ENCODE measurements around the gene NEDD4.

Gene NEDD4

DNA sequence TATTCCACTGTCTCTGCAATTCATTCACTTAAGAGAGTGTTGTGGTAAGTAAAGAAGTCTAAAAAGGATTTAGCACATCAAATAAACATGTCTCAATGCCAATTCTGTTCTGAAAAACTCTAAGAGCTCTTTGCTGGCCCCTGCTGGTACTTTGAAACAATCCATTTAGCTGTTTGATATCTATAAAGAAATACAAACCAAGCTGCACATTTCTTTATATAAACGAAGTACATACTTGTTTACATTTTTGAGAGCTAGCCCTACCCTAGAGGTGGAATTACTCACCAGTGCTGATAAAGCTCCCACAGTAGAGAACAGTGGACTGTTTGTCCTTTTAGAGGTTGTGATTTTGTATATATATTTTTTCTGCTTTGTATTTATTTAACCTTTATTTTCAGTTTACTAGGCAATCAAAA, 75.5 kb downstream of the NEDD4 start:
- TF ChIP-seq GATA2 (IDR thresholded peaks at IDR 0.05; ENCODE audit: low read depth, low read length) (no peak), GATA3 (IDR thresholded peaks at IDR 0.05; ENCODE audit: low read depth, low read length) (no peak)

DNA sequence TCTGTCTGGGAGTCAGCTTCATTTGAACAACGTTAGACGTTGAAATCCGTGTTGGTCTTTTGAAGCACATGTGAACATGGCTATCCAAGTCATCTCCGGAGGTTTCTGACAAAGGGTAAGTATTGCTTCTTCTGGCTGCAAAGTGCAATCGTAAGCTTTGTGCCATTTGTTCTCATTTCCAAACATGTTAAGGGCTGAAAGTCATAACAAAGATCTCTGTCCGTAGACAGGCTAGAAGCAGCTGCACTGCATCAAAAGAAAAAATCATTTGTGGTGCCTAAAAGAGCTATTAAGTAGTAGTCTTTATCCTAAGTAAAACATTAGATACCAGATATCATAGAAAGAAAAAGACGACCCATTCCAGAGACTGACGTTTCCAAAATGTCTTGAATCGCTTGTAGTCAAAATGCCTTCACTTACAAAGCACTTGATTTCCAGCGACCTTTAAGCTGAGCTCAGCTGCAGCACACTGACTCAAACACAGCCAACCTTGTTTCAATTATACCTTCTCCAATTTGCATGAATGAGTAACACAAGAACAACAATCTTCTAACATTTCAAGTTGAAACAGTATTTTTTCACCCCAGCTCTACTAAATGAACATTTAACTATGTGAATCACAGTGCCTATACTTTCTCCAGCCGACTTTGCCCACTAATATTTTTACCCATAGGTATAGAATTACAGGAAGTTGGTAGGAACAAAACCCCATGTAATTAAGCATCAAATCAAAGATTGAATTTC, 76.6 kb downstream of the NEDD4 start:
- no peak for TF ChIP-seq GATA2 (IDR thresholded peaks at IDR 0.05; ENCODE audit: low read depth, low read length)
- no peak for TF ChIP-seq GATA3 (IDR thresholded peaks at IDR 0.05; ENCODE audit: low read depth, low read length)

DNA sequence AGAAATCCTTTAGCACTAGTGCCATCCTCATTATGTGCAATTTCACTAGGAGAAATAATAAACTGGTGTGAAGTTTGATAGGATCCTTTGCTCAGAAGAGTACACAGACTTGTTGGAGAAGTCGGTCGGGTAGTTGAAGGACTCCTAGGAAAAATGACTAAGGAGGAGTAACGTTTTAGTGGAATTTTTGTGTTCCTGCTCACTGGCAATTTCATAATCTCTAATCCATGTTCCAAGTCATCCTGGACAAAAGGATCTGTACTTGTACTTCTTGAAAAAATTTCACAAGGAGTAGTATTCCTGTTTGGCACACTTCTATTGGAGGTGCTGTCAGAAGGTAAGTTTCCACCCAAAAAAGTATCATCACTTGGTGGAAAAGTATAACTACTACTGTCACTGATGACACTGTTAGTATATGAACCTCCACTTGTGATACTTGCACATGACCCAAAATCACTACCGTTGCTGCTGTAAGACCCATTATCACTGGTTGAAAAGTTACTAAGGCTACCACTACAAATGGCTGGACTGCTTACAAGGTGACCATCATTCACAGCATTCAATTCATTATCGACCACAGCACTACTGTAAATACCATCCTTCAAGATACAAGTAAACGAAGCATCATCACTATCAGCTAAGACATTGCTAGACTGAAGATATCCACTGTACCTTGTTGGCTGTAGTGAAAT, 77.4 kb downstream of the NEDD4 start:
- TF ChIP-seq GATA3 (IDR thresholded peaks at IDR 0.05; ENCODE audit: low read depth, low read length) (no peak), GATA2 (IDR thresholded peaks at IDR 0.05; ENCODE audit: low read depth, low read length) (no peak)

DNA sequence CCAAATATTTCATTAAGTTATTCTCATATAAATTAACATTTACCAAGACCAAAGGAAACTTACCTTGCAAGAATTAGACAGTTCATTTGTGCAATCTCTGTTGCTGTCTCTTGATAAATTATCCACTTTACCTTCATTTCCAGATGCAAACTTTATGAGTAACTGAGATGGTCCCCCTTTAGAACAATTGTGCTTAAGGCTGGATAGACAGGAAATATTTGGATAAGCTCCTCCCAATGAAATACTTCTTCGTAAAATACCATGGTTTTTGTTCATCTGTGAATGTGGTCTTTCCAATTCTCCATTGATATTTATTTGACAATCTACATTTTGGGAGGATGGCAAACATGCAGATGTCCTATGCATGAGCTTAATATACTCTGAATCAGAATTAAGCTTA, 78.2 kb downstream of the NEDD4 start:
- TF ChIP-seq GATA2 (IDR thresholded peaks at IDR 0.05; ENCODE audit: low read depth, low read length) (no peak), GATA3 (IDR thresholded peaks at IDR 0.05; ENCODE audit: low read depth, low read length) (no peak)

DNA sequence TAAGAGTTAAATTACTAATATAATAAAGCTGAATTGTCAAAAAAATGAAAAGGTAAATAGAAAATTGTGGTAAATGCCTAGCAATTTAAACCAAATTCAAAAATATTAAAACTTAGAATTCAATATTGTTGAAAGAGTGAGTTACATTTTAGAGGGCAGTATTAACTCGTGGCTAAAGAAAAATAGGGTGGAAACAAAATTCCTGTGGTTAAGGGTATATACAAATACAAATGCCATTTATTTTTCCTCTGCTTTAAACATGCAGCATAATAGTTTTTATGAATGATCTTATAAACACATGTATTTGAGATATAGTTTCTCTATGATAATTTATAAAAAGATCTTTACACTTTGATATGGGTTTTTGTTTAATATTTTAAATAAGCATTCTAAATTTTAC, 79.0 kb downstream of the NEDD4 start:
- TF ChIP-seq GATA3 (IDR thresholded peaks at IDR 0.05; ENCODE audit: low read depth, low read length) (no peak), GATA2 (IDR thresholded peaks at IDR 0.05; ENCODE audit: low read depth, low read length) (no peak)

DNA sequence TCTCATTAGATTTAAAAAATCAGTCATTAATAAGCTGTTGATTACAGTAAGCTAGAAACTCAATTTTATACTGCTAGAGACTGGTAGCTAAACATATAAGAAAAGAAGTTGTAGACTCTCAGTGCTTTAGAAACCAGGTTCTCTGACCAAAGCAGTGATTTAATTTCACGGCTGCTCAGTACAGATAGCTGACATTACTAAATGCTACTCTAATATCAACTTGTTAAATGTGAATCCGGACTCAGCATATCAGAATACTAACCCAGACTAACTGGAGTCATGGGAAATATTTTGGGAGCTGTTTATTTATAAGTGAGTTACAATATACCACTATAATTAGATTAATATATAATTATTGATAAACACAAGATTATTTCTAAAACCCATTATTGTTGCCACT, 80.4 kb downstream of the NEDD4 start:
- TF ChIP-seq GATA2 (IDR thresholded peaks at IDR 0.05; ENCODE audit: low read depth, low read length): no peak
- no peak for TF ChIP-seq GATA3 (IDR thresholded peaks at IDR 0.05; ENCODE audit: low read depth, low read length)

DNA sequence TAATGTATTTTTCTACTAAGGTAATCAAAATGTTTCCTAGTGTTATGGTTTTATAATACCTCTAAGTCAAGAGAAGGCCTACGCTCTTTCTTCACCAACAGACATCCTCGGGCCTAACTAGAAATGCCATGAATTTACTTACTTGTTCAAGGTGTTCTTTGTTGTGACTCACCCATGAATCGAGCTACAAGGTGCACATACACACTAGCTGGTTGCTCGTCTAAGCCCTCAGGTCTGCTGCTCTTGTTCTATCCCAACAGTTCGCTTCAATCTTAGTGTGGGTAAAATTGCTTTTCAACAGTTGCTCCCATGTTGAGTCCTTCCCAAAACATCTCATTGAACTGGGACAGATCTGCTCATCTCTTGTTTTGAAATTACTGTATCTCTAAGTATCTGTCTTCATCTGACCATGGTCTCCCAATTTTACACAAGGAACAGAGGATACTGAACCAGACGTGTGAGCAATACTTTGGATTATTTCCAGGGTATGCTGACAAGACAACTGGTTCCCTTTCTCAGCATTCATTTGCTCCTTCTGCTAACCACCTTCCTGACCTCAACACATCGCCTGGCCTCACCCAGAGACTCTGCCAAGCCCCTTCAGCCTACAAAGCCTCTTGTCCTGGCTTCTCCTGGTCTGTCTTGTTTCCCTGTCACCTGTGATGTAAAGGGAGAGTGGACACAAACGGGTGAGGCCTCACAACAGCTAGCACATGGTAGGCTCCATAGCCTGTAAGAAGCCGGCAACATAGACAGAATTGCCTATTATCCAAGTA, 84.2 kb downstream of the NEDD4 start:
- TF ChIP-seq GATA3 (IDR thresholded peaks at IDR 0.05; ENCODE audit: low read depth, low read length): no peak
- no peak for TF ChIP-seq GATA2 (IDR thresholded peaks at IDR 0.05; ENCODE audit: low read depth, low read length)

DNA sequence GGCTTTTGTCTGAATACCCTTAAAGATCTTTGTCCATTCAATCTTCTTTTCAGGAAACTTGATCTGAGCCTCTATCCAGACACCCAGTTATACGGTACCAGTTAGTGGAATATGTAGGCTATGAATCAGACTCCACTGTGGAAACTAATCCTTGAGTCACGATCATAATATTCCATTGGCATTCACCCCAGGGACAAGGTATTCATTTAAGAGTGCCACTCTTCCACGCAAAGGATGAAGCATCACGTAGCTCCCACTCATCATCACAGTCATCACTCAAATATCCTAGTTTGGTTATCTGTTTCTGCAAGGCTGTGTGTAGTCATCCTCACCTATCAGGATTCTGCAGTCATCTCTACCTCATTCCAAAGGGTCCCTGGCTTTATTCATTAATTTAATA, 85.6 kb downstream of the NEDD4 start:
- TF ChIP-seq GATA3 (IDR thresholded peaks at IDR 0.05; ENCODE audit: low read depth, low read length): no peak

DNA sequence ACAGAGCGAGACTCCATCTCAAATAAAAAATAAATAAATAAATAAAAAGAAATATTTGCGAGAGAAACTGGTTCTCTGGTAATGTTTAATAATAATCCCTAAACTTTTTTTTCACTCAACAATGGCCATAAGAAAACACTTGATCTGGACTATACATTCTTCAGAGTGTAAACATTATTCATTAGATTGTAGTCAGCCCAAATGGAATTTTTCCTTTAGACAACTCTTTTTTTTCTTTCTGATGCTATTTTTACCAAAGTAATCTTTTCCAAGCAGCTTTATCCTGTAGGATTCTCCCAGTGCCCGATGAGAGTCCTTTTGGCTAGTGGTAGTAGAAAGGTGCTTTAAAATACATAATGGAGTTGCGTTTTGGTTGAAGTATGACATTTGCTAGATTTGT, 90.4 kb downstream of the NEDD4 start:
- TF ChIP-seq GATA2 (IDR thresholded peaks at IDR 0.05; ENCODE audit: low read depth, low read length): no peak
- no peak for TF ChIP-seq GATA3 (IDR thresholded peaks at IDR 0.05; ENCODE audit: low read depth, low read length)

DNA sequence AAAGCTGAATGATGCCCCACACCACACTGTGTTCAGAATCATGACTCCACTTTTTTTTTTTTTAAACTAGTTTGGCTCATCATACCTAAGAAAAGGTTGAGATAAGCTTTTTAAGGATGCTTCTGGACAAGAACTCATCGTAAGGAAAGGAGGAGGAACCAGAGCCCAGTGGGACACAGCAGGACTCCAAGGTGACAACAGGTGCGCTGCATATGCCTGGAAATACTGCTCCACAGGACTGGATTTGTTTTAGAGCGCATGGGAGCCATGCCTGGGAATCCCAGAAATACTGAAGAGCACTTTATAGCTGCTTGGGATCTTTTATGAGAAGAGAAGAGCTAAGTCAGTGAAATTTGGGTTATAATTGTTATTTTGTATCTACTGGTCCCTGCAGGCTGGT, 93.4 kb downstream of the NEDD4 start:
- TF ChIP-seq GATA2 (IDR thresholded peaks at IDR 0.05; ENCODE audit: low read depth, low read length): no peak
- TF ChIP-seq GATA3 (IDR thresholded peaks at IDR 0.05; ENCODE audit: low read depth, low read length): no peak

DNA sequence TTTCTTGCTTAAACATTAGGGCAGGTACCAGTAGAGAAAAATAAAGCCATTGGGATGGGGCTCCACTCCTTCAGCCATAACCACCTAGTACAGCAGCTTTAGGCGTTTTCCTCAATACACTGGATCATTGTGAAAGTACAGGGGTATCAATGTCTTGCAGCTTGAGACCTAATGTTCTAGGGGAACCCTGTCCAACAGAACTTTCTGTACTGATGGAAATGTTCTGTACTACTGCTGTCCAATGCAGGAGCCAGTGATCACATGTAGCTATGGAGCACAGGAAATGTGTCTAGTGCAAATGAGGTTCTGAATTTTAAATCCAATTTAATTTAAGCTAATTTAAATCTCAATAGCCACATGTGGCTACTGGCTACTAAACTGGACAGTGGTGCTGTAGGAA, 93.9 kb downstream of the NEDD4 start:
- no peak for TF ChIP-seq GATA2 (IDR thresholded peaks at IDR 0.05; ENCODE audit: low read depth, low read length)
- TF ChIP-seq GATA3 (IDR thresholded peaks at IDR 0.05; ENCODE audit: low read depth, low read length): no peak

DNA sequence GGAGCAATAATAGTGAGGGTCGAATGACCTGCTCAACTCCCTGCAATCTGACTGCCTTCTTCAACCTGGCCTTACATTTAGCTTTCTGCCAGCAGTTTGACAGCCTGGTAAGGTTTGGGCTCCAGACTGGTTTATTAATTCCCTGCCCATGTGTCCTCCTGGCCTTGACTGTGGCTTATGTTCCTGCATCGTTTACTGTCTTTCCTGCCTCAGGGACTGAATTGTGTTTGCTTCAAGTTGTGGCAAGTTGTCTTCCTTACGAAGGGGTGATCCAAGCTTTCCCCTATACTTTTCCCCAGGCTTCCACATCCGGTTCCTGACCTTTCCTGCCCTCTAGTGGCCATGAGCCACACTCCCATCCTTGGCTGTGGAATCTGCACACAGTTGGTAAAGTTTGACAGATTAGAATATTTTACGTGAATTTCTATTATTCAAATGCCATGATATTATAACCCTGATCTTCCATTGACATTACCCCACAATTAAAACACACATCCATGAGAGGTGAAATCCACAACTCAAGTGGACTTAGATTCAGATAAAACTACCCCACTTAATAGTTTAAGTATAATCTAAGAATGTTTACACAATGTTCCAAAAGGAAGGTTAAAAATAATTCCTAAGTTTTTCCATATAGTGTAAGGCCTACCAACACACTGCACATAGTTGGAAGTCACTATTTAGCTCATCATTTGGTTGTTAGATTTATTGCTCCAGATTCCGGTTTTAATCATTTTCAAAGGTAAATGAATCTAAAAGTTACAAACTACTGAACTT, 95.7 kb downstream of the NEDD4 start:
- TF ChIP-seq GATA3 (IDR thresholded peaks at IDR 0.05; ENCODE audit: low read depth, low read length): no peak
- TF ChIP-seq GATA2 (IDR thresholded peaks at IDR 0.05; ENCODE audit: low read depth, low read length): no peak

DNA sequence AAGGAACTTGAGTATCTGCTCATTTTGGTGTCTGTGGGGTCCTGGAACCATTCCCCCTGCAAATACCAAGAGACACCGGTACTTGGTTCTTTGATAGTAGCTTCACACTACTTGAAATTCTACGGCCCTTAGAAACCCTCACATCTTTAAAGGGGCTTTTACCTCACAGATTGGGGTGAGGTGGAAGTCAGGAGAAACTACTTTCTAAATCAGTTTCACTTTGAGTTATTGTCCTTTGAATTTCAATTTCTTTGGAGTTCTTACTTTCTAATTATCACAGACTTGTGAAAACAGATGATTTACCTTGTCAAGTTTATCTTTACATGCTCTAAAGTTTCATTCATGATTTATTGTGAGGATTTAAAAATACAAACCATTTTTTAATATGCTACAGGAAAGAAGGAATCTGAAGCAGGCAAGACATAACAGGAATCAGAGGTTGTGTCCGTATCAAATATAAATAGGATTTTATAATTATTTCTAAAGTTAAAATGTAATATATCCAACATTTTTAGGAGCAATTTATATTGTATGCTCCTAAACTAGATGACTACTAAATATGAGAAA, 98.9 kb downstream of the NEDD4 start:
- TF ChIP-seq GATA3 (IDR thresholded peaks at IDR 0.05; ENCODE audit: low read depth, low read length) (no peak), GATA2 (IDR thresholded peaks at IDR 0.05; ENCODE audit: low read depth, low read length) (no peak)

DNA sequence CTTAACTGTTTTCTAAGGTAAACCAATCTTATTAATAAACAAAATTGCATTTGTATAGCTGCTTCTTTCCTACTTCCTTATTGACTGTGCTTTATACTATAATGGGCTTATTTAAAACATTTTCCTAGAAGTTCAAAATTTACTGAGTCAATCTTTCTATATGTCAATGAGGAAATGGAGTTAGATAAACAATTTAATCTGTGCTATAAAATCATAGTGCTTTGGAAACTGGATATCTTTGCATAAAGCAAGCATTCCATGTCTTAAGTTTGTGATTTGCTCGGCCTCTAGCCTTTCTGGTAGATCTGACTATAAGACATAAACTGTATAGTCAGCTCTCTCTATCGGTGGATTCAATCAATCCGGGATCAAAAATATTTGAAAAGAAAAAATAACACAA, 99.6 kb downstream of the NEDD4 start:
- no peak for TF ChIP-seq GATA3 (IDR thresholded peaks at IDR 0.05; ENCODE audit: low read depth, low read length)
